Heart left ventricle (tissue), 16 donors: ENCODE results near the gene ELF3. TPM values are rescaled to one million over a fixed set of nuclear protein-coding genes. Genes with fewer than 3 reads are reported as not detected.

Source experiments
- ATAC-seq, 4 donors: fragments of 200-7000 bp; cut with Tn5 transposase; one replicate each; pipeline ENCODE4 v1.9.1; 2020 to 2022; ENCODE audit warnings: moderate library complexity in 4 of 4, mild to moderate bottlenecking in 3 of 4, moderate number of reproducible peaks in 1 of 4
- DNase-seq, 5 donors: peaks; one replicate each; pipeline ENCODE4 v3.0.0-alpha.2; 2020
- H3K27ac ChIP-seq, 12 donors: fragments of 200-600 bp; sonication (generic) in 4 of 12; one replicate each; pipeline versions ENCODE4 v1.5.0 to v1.8.0; 2016 to 2022; ENCODE audit warnings: mild to moderate bottlenecking in 2 of 12
- H3K27me3 ChIP-seq, 9 donors: fragments of 200-600 bp; sonication (generic) in 2 of 9; one replicate each; pipeline versions ENCODE4 v1.5.1 to v1.8.0; 2016 to 2022; ENCODE audit warnings: mild to moderate bottlenecking in 3 of 9
- H3K36me3 ChIP-seq, 9 donors: fragments of 200-600 bp; sonication (generic) in 2 of 9; one replicate each; pipeline versions ENCODE4 v1.5.0 to v1.8.0; 2018 to 2022; ENCODE audit warnings: mild to moderate bottlenecking in 2 of 9
- H3K4me1 ChIP-seq, 12 donors: fragments of 200-600 bp; sonication (generic) in 4 of 12; one replicate each; pipeline versions ENCODE4 v1.5.0 to v1.8.0; 2016 to 2022; ENCODE audit warnings: mild to moderate bottlenecking in 3 of 12
- H3K4me3 ChIP-seq, 12 donors: fragments of 200-600 bp; sonication (generic) in 4 of 12; one replicate each; pipeline versions ENCODE4 v1.5.0 to v1.8.0; 2017 to 2022; ENCODE audit warnings: mild to moderate bottlenecking in 9 of 12, moderate library complexity in 4 of 12
- H3K9me3 ChIP-seq, 12 donors: fragments of 200-600 bp; sonication (generic) in 4 of 12; one replicate each; pipeline versions ENCODE4 v1.5.0 to v1.8.0; 2016 to 2022; ENCODE audit warnings: mild to moderate bottlenecking in 1 of 12
- CTCF ChIP-seq, 12 donors: fragments of 200-600 bp; sonication (generic) in 4 of 12; IDR thresholded peaks; one replicate each; pipeline versions ENCODE4 v1.5.0 to v1.8.0; 2018 to 2022; ENCODE audit warnings: antibody characterized with exemption in 12 of 12, mild to moderate bottlenecking in 5 of 12
- POLR2A ChIP-seq, 2 donors: fragments of 450-650 bp; IDR thresholded peaks; one replicate each; pipeline ENCODE4 v1.6.1; 2017; ENCODE audit warnings: antibody characterized with exemption in 2 of 2, mild to moderate bottlenecking in 2 of 2, moderate library complexity in 2 of 2
- WGBS, 4 donors: extraction: QIAGEN DNeasy Blood & Tissue Kit in 2 of 4; methylation state at CpG; one replicate each; pipeline versions ENCODE4 v1.1.5 to v1.1.7; 2013 to 2018; 5-methylcytosine and 5-hydroxymethylcytosine counted together
- intact Hi-C, 10 donors: fragments of 100-400 bp; cut with DNase I; formaldehyde crosslinking; loops; one replicate each; pipeline versions ENCODE4 v1.11.1 to v1.14.2; 2022
- polyA plus RNA-seq, 2 donors: library from polyadenylated mRNA; stranded (reverse); fragments of 200-250 nt; gene quantifications; one replicate each; pipeline ENCODE4 v1.2.3, GENCODE V29; 2013
- total RNA-seq, 9 donors: library from RNA; depleted of rRNA in 2 of 9; stranded (reverse); fragments of >200 nt in 2 of 9; fragmentation: NEBNext Ultra II Directional in 3 of 9; extraction: Animal tissue kit (Norgen Biotek cat#: 25700) in 3 of 9; gene quantifications; one replicate each; pipeline versions ENCODE4 v1.1.0 to v1.2.4, GENCODE V29; 2016 to 2023
- donor health status: ischemic (EF 13 %, LVEDD 7.1; RV severe dilation, severe dysfunction).
- donor health status: healthy with polysubstance abuse.
- donor health status: DM: no; HTN: yes; CAD: no.
- donor health status: DM: no; HTN: no; CAD: no.
- donor health status: ischemic (EF 25% LVEDD 6.9; RV normal size, moderate dysfunction).
- donor health status: ischemic (EF 25% LVEDD 5.7; RV mildly dilated, moderate dysfunction).
- donor health status: healthy.
- donor health status: DM: yes; HTN: yes; CAD: no.
- donor health status: ischemic (EF 35%, LVEDD 5.7; RV mildly dilated, moderate dysfunction).
- donor health status: nonischemic (EF 11% LVEDD 7.7; RV severe dilation, severe dysfunction).
- donor health status: DM: yes; HTN: yes; CAD: no.
- donor health status: PGD.
- donor health status: ischemic (EF 29% LVEDD 5.4; RV normal size, mild dysfunction).
- donor health status: nonischemic (EF 23%, LVEDD 6.1; RV moderate dilation, normal function).

ELF3 gene
- total and polyA plus RNA-seq, 11 donors = 0.15 to 42.5 (median 0.69) TPM; not detected in 2

GRCh38 chr1:202036595-202037387, 26.4 kb downstream of the ELF3 start:
- no peak overlapping the region for H3K4me3 ChIP-seq
- intact Hi-C loops = no loop called here
- no peaks in the 10 kb centered on the region for H3K9me3 ChIP-seq
- H3K27me3 ChIP-seq = no peaks in the 10 kb centered on the region
- 89 to 95% (median 90%) methylated on average over 9 of the region's 9 CpGs for WGBS, 4 donors
- DNase-seq (no peak), ATAC-seq (no peak)
- H3K36me3 ChIP-seq = no peaks in the 10 kb centered on the region
- TF ChIP-seq CTCF (IDR thresholded peaks at IDR 0.05) (no peak), POLR2A (IDR thresholded peaks at IDR 0.05) (no peak)
- H3K4me1 ChIP-seq = peaks cover 0 to 8% (median 0%) of the 10 kb centered on the region in 12 donors
- H3K27ac ChIP-seq = no peak overlapping the region

GRCh38 chr1:202037706-202038296, 27.4 kb downstream of the ELF3 start:
- Histone ChIP-seq H3K36me3 (no peaks in the 10 kb centered on the region), H3K9me3 (no peaks in the 10 kb centered on the region), H3K4me3 (no peak overlapping the region), H3K27me3 (no peaks in the 10 kb centered on the region), H3K4me1 (peaks cover 0 to 8% (median 0%) of the 10 kb centered on the region in 12 donors), H3K27ac (no peak overlapping the region)
- intact Hi-C loops = no loop called here
- TF ChIP-seq CTCF (IDR thresholded peaks at IDR 0.05) (no peak), POLR2A (IDR thresholded peaks at IDR 0.05) (no peak)
- WGBS, 4 donors = 79 to 90% (median 87%) methylated on average over 4 of the region's 4 CpGs
- ATAC-seq (no peak), DNase-seq (no peak)

- no peaks in the 10 kb centered on the region for H3K36me3 ChIP-seq
- no peak for DNase-seq
- no peak overlapping the region for H3K4me3 ChIP-seq
- H3K27me3 ChIP-seq = no peaks in the 10 kb centered on the region
- intact Hi-C loops = no loop called here
- WGBS, 4 donors = 96 to 98% (median 97%) methylated on average over 2 of the region's 2 CpGs
- TF ChIP-seq CTCF (IDR thresholded peaks at IDR 0.05) = no peak
- TF ChIP-seq POLR2A (IDR thresholded peaks at IDR 0.05) = no peak
- H3K4me1 ChIP-seq = peaks cover 0 to 8% (median 0%) of the 10 kb centered on the region in 12 donors
- H3K27ac ChIP-seq = no peak overlapping the region
- no peaks in the 10 kb centered on the region for H3K9me3 ChIP-seq
- ATAC-seq = no peak
Observed at GRCh38 chr1:202038688-202039346, 28.4 kb downstream of the ELF3 start.

GRCh38 chr1:202045705-202046104, 35.3 kb downstream of the ELF3 start:
- intact Hi-C loops = loop anchor here in 1 of 10 donors (5.0 kb wide), 1 partner anchor 33 kb away; the partner anchor contains the start of gene ELF3
- WGBS, 4 donors = 85 to 96% (median 93%) methylated on average over 2 of the region's 2 CpGs
- H3K27ac ChIP-seq = no peak overlapping the region
- H3K4me3 ChIP-seq = no peak overlapping the region
- TF ChIP-seq POLR2A (IDR thresholded peaks at IDR 0.05) (no peak), CTCF (IDR thresholded peaks at IDR 0.05) (no peak)
- no peaks in the 10 kb centered on the region for H3K27me3 ChIP-seq
- DNase-seq = no peak
- H3K9me3 ChIP-seq = no peaks in the 10 kb centered on the region
- H3K4me1 ChIP-seq = peaks cover 0 to 2% (median 0%) of the 10 kb centered on the region in 12 donors
- H3K36me3 ChIP-seq = no peaks in the 10 kb centered on the region
- no peak for ATAC-seq
